CD4-positive, alpha-beta memory T cell (primary cell): Measurements from ENCODE around the gene P4HA1. TPM values are rescaled to one million over a fixed set of nuclear protein-coding genes. Genes with fewer than 3 reads are reported as not detected.

ENCODE experiments used
- CTCF ChIA-PET: fragments of 350-600 bp; sonication (Branson Sonifier 250); formaldehyde crosslinking; loops from one replicate; lab custom pipeline; 2021; ENCODE audit warnings: inconsistent platforms; ENCODE audit not compliant: partially characterized antibody; lab: Charles Lee
- POLR2A ChIA-PET: fragments of 350-600 bp; sonication (Branson Sonifier 250); formaldehyde crosslinking; loops from one replicate; lab custom pipeline; 2021; ENCODE audit not compliant: partially characterized antibody; lab: Charles Lee
- DNase-seq, 5 donors: peaks; one replicate each; pipeline versions ENCODE4 v3.0.0 to v3.0.0-alpha.2; 2020 to 2022; ENCODE audit warnings: mixed read lengths in 1 of 5
- H3K27ac ChIP-seq: one replicate; pipeline ENCODE4 v1.7.0; 2013; ENCODE audit warnings: low read depth, low read length
- H3K27me3 ChIP-seq: 2 replicates; pipeline ENCODE4 v1.7.0; 2013; ENCODE audit warnings: mild to moderate bottlenecking, low read length, moderate library complexity; ENCODE audit not compliant: insufficient read depth
- H3K36me3 ChIP-seq: 2 replicates; pipeline ENCODE4 v1.7.0; 2013; ENCODE audit warnings: mild to moderate bottlenecking, low read length, moderate library complexity; ENCODE audit not compliant: insufficient read depth
- H3K4me1 ChIP-seq: 2 replicates; pipeline ENCODE4 v1.7.0; 2013; ENCODE audit warnings: mild to moderate bottlenecking, low read length, moderate library complexity; ENCODE audit not compliant: insufficient read depth
- H3K4me3 ChIP-seq, 2 donors: one replicate each; pipeline ENCODE4 v1.7.0; 2013; ENCODE audit warnings: low read length in 2 of 2, mild to moderate bottlenecking in 1 of 2
- H3K9me3 ChIP-seq, 2 donors: one replicate each; pipeline ENCODE4 v1.7.0; 2013; ENCODE audit warnings: low read length in 2 of 2, control low read depth in 1 of 2; ENCODE audit not compliant: control insufficient read depth in 1 of 2
- H3K27ac Mint-ChIP-seq, 7 donors: one replicate each; pipeline ENCODE4 v1.8.0; 2020 to 2021; ENCODE audit warnings: mixed read lengths in 7 of 7, mild to moderate bottlenecking in 6 of 7, inconsistent platforms in 3 of 7, moderate library complexity in 3 of 7
- H3K27me3 Mint-ChIP-seq, 2 donors: one replicate each; pipeline ENCODE4 v1.8.0; 2020 to 2021; ENCODE audit warnings: mixed read lengths in 2 of 2
- H3K36me3 Mint-ChIP-seq, 2 donors: one replicate each; pipeline ENCODE4 v1.8.0; 2020 to 2021; ENCODE audit warnings: mixed read lengths in 2 of 2, inconsistent platforms in 1 of 2, mild to moderate bottlenecking in 1 of 2
- H3K4me1 Mint-ChIP-seq, 4 donors: one replicate each; pipeline ENCODE4 v1.8.0; 2020 to 2021; ENCODE audit warnings: mixed read lengths in 4 of 4, mild to moderate bottlenecking in 1 of 4
- H3K4me3 Mint-ChIP-seq, 8 donors: one replicate each; pipeline ENCODE4 v1.8.0; 2020 to 2021; ENCODE audit warnings: mixed read lengths in 8 of 8, mild to moderate bottlenecking in 7 of 8, moderate library complexity in 6 of 8, inconsistent platforms in 3 of 8
- H3K9me3 Mint-ChIP-seq, 8 donors: one replicate each; pipeline ENCODE4 v1.8.0; 2020 to 2021; ENCODE audit warnings: mixed read lengths in 8 of 8, mild to moderate bottlenecking in 5 of 8, inconsistent platforms in 3 of 8, moderate library complexity in 1 of 8
- intact Hi-C: fragments of 100-400 bp; cut with micrococcal nuclease; formaldehyde crosslinking; loops from one replicate; pipeline ENCODE4 v1.15.1; 2023
- polyA plus RNA-seq, 2 donors: library from polyadenylated mRNA; unstranded; fragments of 300-500 nt; fragmentation: Illumina TruSeq; gene quantifications; one replicate each; pipeline ENCODE4 v1.2.3, GENCODE V29; 2021
- total RNA-seq, 2 experiments: library from RNA; stranded (reverse); gene quantifications; one replicate each; pipeline ENCODE4 v1.2.3, GENCODE V29; 2021

The P4HA1 gene
- total and polyA plus RNA-seq, 4 experiments from 2014 or later = 17.8 to 41.4 (median 20.7) TPM

GRCh38 chr10:73019100-73019499 lies 77.6 kb downstream of the P4HA1 start:
- Mint-ChIP-seq H3K9me3 (no peaks in the 10 kb centered on the region), H3K27ac (peak overlapping the region in 1 of 7 donors; percentile 8), H3K36me3 (peaks cover 54 to 64% of the 10 kb centered on the region in 2 donors), H3K27me3 (no peaks in the 10 kb centered on the region), H3K4me3 (no peak overlapping the region), H3K4me1 (peaks cover 0 to 13% (median 6%) of the 10 kb centered on the region in 4 donors)
- intact Hi-C loops = no loop called here
- Histone ChIP-seq H3K4me1 (no peaks in the 10 kb centered on the region), H3K9me3 (no peaks in the 10 kb centered on the region), H3K27me3 (no peaks in the 10 kb centered on the region), H3K27ac (no peak overlapping the region), H3K4me3 (no peak overlapping the region), H3K36me3 (peaks cover 16% of the 10 kb centered on the region)
- no peak for DNase-seq
- CTCF ChIA-PET = no interaction called here
- POLR2A ChIA-PET = no interaction called here

GRCh38 chr10:73018632-73019031 lies 78.0 kb downstream of the P4HA1 start:
- Mint-ChIP-seq H3K9me3 (no peaks in the 10 kb centered on the region), H3K27ac (no peak overlapping the region), H3K27me3 (no peaks in the 10 kb centered on the region), H3K36me3 (peaks cover 52 to 63% of the 10 kb centered on the region in 2 donors), H3K4me1 (peaks cover 0 to 13% (median 6%) of the 10 kb centered on the region in 4 donors), H3K4me3 (no peak overlapping the region)
- H3K27me3 ChIP-seq = no peaks in the 10 kb centered on the region
- POLR2A ChIA-PET = no interaction called here
- H3K9me3 ChIP-seq = no peaks in the 10 kb centered on the region
- no peak for DNase-seq
- no peak overlapping the region for H3K27ac ChIP-seq
- H3K4me3 ChIP-seq = no peak overlapping the region
- CTCF ChIA-PET = no interaction called here
- no peaks in the 10 kb centered on the region for H3K4me1 ChIP-seq
- intact Hi-C loops = no loop called here
- H3K36me3 ChIP-seq = peaks cover 16% of the 10 kb centered on the region

GRCh38 chr10:73017955-73018480 lies 78.6 kb downstream of the P4HA1 start:
- Mint-ChIP-seq H3K9me3 (no peaks in the 10 kb centered on the region), H3K27ac (no peak overlapping the region), H3K27me3 (no peaks in the 10 kb centered on the region), H3K4me3 (no peak overlapping the region), H3K36me3 (peaks cover 51 to 63% of the 10 kb centered on the region in 2 donors), H3K4me1 (peaks cover 0 to 13% (median 6%) of the 10 kb centered on the region in 4 donors)
- H3K4me3 ChIP-seq = no peak overlapping the region
- H3K4me1 ChIP-seq = no peaks in the 10 kb centered on the region
- no peaks in the 10 kb centered on the region for H3K27me3 ChIP-seq
- no peak overlapping the region for H3K27ac ChIP-seq
- POLR2A ChIA-PET = no interaction called here
- intact Hi-C loops = no loop called here
- no peak for DNase-seq
- CTCF ChIA-PET = no interaction called here
- no peaks in the 10 kb centered on the region for H3K9me3 ChIP-seq
- H3K36me3 ChIP-seq = peaks cover 16% of the 10 kb centered on the region

GRCh38 chr10:73015779-73016178 lies 80.9 kb downstream of the P4HA1 start:
- no peak overlapping the region for H3K27ac ChIP-seq
- ChIA-PET CTCF (no interaction called here), POLR2A (no interaction called here)
- no peak for DNase-seq
- no peak overlapping the region for H3K4me3 ChIP-seq
- Mint-ChIP-seq H3K9me3 (no peaks in the 10 kb centered on the region), H3K36me3 (peaks cover 52 to 61% of the 10 kb centered on the region in 2 donors), H3K4me3 (no peak overlapping the region), H3K27ac (peak overlapping the region in 1 of 7 donors; percentile 43), H3K27me3 (no peaks in the 10 kb centered on the region), H3K4me1 (peaks cover 0 to 7% (median 2%) of the 10 kb centered on the region in 4 donors)
- H3K27me3 ChIP-seq = no peaks in the 10 kb centered on the region
- H3K4me1 ChIP-seq = no peaks in the 10 kb centered on the region
- no peaks in the 10 kb centered on the region for H3K9me3 ChIP-seq
- H3K36me3 ChIP-seq = peaks cover 16% of the 10 kb centered on the region
- intact Hi-C loops = no loop called here

GRCh38 chr10:73003822-73004221 lies 92.8 kb downstream of the P4HA1 start:
- intact Hi-C loops = no loop called here
- Histone ChIP-seq H3K9me3 (no peaks in the 10 kb centered on the region), H3K27ac (no peak overlapping the region), H3K4me1 (no peaks in the 10 kb centered on the region), H3K4me3 (no peak overlapping the region), H3K27me3 (no peaks in the 10 kb centered on the region), H3K36me3 (no peaks in the 10 kb centered on the region)
- CTCF ChIA-PET = no interaction called here
- Mint-ChIP-seq H3K4me1 (no peaks in the 10 kb centered on the region), H3K4me3 (no peak overlapping the region), H3K27ac (no peak overlapping the region), H3K36me3 (peaks cover 45 to 47% of the 10 kb centered on the region in 2 donors), H3K27me3 (peaks cover 0 to 1% of the 10 kb centered on the region in 2 donors), H3K9me3 (peaks cover 0 to 5% (median 1%) of the 10 kb centered on the region in 8 donors)
- POLR2A ChIA-PET = no interaction called here
- no peak for DNase-seq

- Histone ChIP-seq H3K9me3 (no peaks in the 10 kb centered on the region), H3K4me3 (no peak overlapping the region), H3K27me3 (no peaks in the 10 kb centered on the region), H3K4me1 (no peaks in the 10 kb centered on the region), H3K36me3 (no peaks in the 10 kb centered on the region), H3K27ac (no peak overlapping the region)
- peaks cover 23 to 28% of the 10 kb centered on the region in 2 donors for H3K36me3 Mint-ChIP-seq
- no peak for DNase-seq
- ChIA-PET POLR2A (no interaction called here), CTCF (no interaction called here)
- H3K27me3 Mint-ChIP-seq = no peaks in the 10 kb centered on the region
- H3K9me3 Mint-ChIP-seq = peaks cover 0 to 16% (median 7%) of the 10 kb centered on the region in 8 donors
- no peaks in the 10 kb centered on the region for H3K4me1 Mint-ChIP-seq
- no peak overlapping the region for H3K27ac Mint-ChIP-seq
- intact Hi-C loops = no loop called here
- H3K4me3 Mint-ChIP-seq = no peak overlapping the region
These were observed 95.7 kb downstream of the P4HA1 start for GRCh38 chr10:73000973-73001372.

GRCh38 chr10:72997099-72997498 lies 99.6 kb downstream of the P4HA1 start:
- peaks cover 0 to under 1% (median 0%) of the 10 kb centered on the region in 4 donors for H3K4me1 Mint-ChIP-seq
- DNase-seq = no peak
- H3K4me3 ChIP-seq = no peak overlapping the region
- H3K36me3 Mint-ChIP-seq = peaks cover 23 to 35% of the 10 kb centered on the region in 2 donors
- no peaks in the 10 kb centered on the region for H3K9me3 ChIP-seq
- H3K36me3 ChIP-seq = no peaks in the 10 kb centered on the region
- ChIA-PET POLR2A (no interaction called here), CTCF (no interaction called here)
- H3K4me1 ChIP-seq = no peaks in the 10 kb centered on the region
- H3K27ac Mint-ChIP-seq = peak overlapping the region in 1 of 7 donors; percentile 2
- no peak overlapping the region for H3K27ac ChIP-seq
- H3K9me3 Mint-ChIP-seq = peaks cover 0 to 26% (median 10%) of the 10 kb centered on the region in 8 donors
- H3K27me3 Mint-ChIP-seq = no peaks in the 10 kb centered on the region
- no peaks in the 10 kb centered on the region for H3K27me3 ChIP-seq
- intact Hi-C loops = no loop called here
- no peak overlapping the region for H3K4me3 Mint-ChIP-seq
